Lung (tissue), 12 donors: ENCODE data around the gene SIX1. TPM values are rescaled to one million over a fixed set of nuclear protein-coding genes. Genes with fewer than 3 reads are reported as not detected.

ENCODE experiments used
- ATAC-seq: fragments of 200-7000 bp; cut with Tn5 transposase; one replicate; pipeline ENCODE4 v1.9.1; 2020; ENCODE audit warnings: moderate number of reproducible peaks; ENCODE audit not compliant: insufficient read depth, low FRiP score
- DNase-seq, 3 donors: peaks; one replicate each; pipeline ENCODE4 v3.0.0-alpha.2; 2013 to 2017
- H3K27ac ChIP-seq, 2 donors: one replicate each; pipeline ENCODE4 v1.5.1; 2013; ENCODE audit warnings: mild to moderate bottlenecking in 2 of 2, moderate library complexity in 2 of 2, control low read depth in 1 of 2, inconsistent platforms in 1 of 2, low read depth in 1 of 2, low read length in 1 of 2
- H3K27me3 ChIP-seq, 3 donors: one replicate each; pipeline ENCODE4 v1.5.1; 2013; ENCODE audit warnings: low read length in 2 of 3; ENCODE audit not compliant: control insufficient read depth in 3 of 3, insufficient read depth in 3 of 3
- H3K36me3 ChIP-seq, 4 donors: one replicate each; pipeline ENCODE4 v1.5.1; 2013; ENCODE audit warnings: low read length in 4 of 4, mild to moderate bottlenecking in 1 of 4, moderate library complexity in 1 of 4; ENCODE audit not compliant: control insufficient read depth in 4 of 4, insufficient read depth in 4 of 4
- H3K4me1 ChIP-seq, 5 donors: one replicate each; pipeline ENCODE4 v1.5.1; 2013; ENCODE audit warnings: low read length in 5 of 5, mild to moderate bottlenecking in 2 of 5, moderate library complexity in 1 of 5; ENCODE audit not compliant: control insufficient read depth in 5 of 5, insufficient read depth in 5 of 5
- H3K4me3 ChIP-seq: one replicate; pipeline ENCODE4 v1.5.1; 2013; ENCODE audit warnings: mild to moderate bottlenecking, control low read depth, moderate library complexity
- H3K9ac ChIP-seq, 2 donors: one replicate each; pipeline ENCODE4 v1.5.1; 2013; ENCODE audit warnings: low read length in 2 of 2, control low read depth in 1 of 2; ENCODE audit not compliant: insufficient read depth in 1 of 2
- H3K9me3 ChIP-seq, 4 donors: one replicate each; pipeline ENCODE4 v1.5.1; 2013; ENCODE audit warnings: low read length in 3 of 4, mild to moderate bottlenecking in 1 of 4, moderate library complexity in 1 of 4; ENCODE audit not compliant: control insufficient read depth in 4 of 4, insufficient read depth in 3 of 4
- CTCF ChIP-seq: IDR thresholded peaks from 2 replicates; pipeline ENCODE4 v1.5.1; 2012; ENCODE audit warnings: mild to moderate bottlenecking; ENCODE audit errors: control extremely low read depth, extremely low read depth
- WGBS, 2 donors: extraction: QIAGEN DNeasy Blood & Tissue Kit; methylation state at CpG; one replicate each; pipeline ENCODE4 v1.1.7; 2013; 5-methylcytosine and 5-hydroxymethylcytosine counted together
- polyA plus RNA-seq, 2 donors: library from polyadenylated mRNA; stranded (reverse); fragments of 200-250 nt; gene quantifications; one replicate each; pipeline ENCODE4 v1.2.1, GENCODE V29; 2013
- total RNA-seq, 2 donors: library from RNA; depleted of rRNA in 1 of 2; stranded (reverse); fragments of >200 nt in 1 of 2; gene quantifications; one replicate each; pipeline ENCODE4 v1.2.1, GENCODE V29; 2014 to 2021
- donor health status: control.
- donor health status: control.
- donor health status: Bipolar disorder and iron deficiency.
- donor health status: healthy.
- donor health status: DM: yes; HTN: yes; CAD: no.

The SIX1 gene
- total and polyA plus RNA-seq, 4 donors: 2.1 to 5.9 (median 3.8) TPM

DNA sequence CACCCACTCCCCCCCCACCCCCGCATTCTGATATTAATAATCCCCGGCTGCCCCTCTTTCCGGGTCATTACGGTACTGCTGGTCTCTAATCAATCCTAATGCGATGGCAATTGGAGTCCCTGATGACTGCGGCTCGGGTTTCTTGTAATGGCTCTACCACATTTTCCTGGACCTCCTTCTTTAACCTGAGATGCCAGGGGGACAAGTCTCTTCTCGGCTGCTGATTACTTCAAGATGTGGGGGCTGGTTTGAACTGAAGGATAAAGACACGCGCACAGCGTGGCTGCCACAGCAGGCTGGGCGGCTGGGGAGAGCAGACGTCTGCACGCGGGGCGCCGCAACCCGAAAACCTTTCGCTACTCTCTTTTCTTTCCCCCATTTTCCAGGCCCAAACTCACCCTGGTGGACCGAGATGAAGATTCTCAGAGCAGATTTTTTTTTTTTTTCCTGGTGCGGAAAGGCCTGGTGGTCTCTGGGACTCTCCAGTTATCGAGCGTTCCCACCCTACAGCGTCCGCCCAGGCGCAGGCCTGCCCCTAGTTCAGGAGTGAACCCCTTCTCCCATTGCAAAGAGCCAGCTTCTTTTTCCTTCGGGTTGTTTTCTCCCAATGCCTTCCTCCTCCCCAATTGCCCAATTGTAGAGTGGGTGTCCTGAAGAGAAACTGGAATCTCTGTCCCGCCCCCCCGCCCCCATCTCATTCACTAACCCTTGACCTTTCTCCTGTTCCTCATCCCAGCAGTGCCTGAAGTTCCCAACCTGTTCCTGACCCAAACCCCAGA is 6.0 kb upstream of the SIX1 start:
- 14 to 29% methylated on average over 29 of the region's 29 CpGs for WGBS, 2 donors
- H3K4me1 ChIP-seq: peaks cover 0 to 36% (median 11%) of the 10 kb centered on the region in 5 donors
- H3K9me3 ChIP-seq: peaks cover 0 to 7% (median 0%) of the 10 kb centered on the region in 4 donors
- no peak for TF ChIP-seq CTCF
- H3K36me3 ChIP-seq: no peaks in the 10 kb centered on the region
- H3K27me3 ChIP-seq: peaks cover 3 to 90% (median 81%) of the 10 kb centered on the region in 3 donors
- DNase-seq: peak; percentile 7 to 33 (median 19)
- H3K27ac ChIP-seq: no peak overlapping the region
- H3K9ac ChIP-seq: no peak overlapping the region
- ATAC-seq: no peak
- H3K4me3 ChIP-seq: no peak overlapping the region

- no peak overlapping the region for H3K9ac ChIP-seq
- WGBS, 2 donors: 13 to 20% methylated on average over 3 of the region's 3 CpGs
- no peaks in the 10 kb centered on the region for H3K36me3 ChIP-seq
- H3K4me1 ChIP-seq: peaks cover 0 to 44% (median 11%) of the 10 kb centered on the region in 5 donors
- no peak overlapping the region for H3K4me3 ChIP-seq
- H3K27me3 ChIP-seq: peaks cover 3 to 95% (median 86%) of the 10 kb centered on the region in 3 donors
- H3K9me3 ChIP-seq: peaks cover 0 to 7% (median 0%) of the 10 kb centered on the region in 4 donors
- DNase-seq: peak in 1 of 3 donors; percentile 17
- no peak for TF ChIP-seq CTCF
- H3K27ac ChIP-seq: no peak overlapping the region
- ATAC-seq: no peak
Measured at GRCh38 chr14:60654334-60654821, 5.1 kb upstream of the SIX1 start.

GRCh38 chr14:60653701-60654161 is 4.5 kb upstream of the SIX1 start:
- TF ChIP-seq CTCF: no peak
- Histone ChIP-seq H3K9me3 (peaks cover 0 to 7% (median 0%) of the 10 kb centered on the region in 4 donors), H3K9ac (no peak overlapping the region), H3K4me1 (peaks cover 0 to 50% (median 11%) of the 10 kb centered on the region in 5 donors), H3K4me3 (no peak overlapping the region), H3K27me3 (peaks cover 3 to 91% (median 83%) of the 10 kb centered on the region in 3 donors), H3K36me3 (no peaks in the 10 kb centered on the region), H3K27ac (no peak overlapping the region)
- ATAC-seq (no peak), DNase-seq (peak in 1 of 3 donors; percentile 12)
- WGBS, 2 donors: 8 to 17% methylated on average over 14 of the region's 14 CpGs
